A549 (cell line): Measurements from ENCODE around the gene OPHN1. TPM values are rescaled to one million over a fixed set of nuclear protein-coding genes. Genes with fewer than 3 reads are reported as not detected.

Experiments used
- ATAC-seq, 2 experiments: fragments of 200-7000 bp in 1 of 2; fragments of >200 bp in 1 of 2; cut with Nextera tagmentation in 1 of 2; cut with Tn5 transposase in 1 of 2; 3 replicates each; pipeline versions ENCODE4 v1.8.0 to v1.9.1; 2018 to 2020; ENCODE audit warnings: mild to moderate bottlenecking in 1 of 2, moderate library complexity in 1 of 2
- CTCF ChIA-PET: fragments of 300-600 bp; sonication (Branson Sonifier 250); formaldehyde crosslinking; extraction: SDS; loops from one replicate; lab custom pipeline; 2021; ENCODE audit warnings: antibody characterized with exemption, inconsistent platforms; lab: Yijun Ruan, JAX
- POLR2A ChIA-PET: fragments of 350-600 bp; formaldehyde crosslinking; extraction: SDS; loops from one replicate; lab custom pipeline; 2021; ENCODE audit warnings: antibody characterized with exemption, inconsistent platforms; lab: Yijun Ruan, JAX
- DNase-seq, 2 experiments: peaks; one replicate each; pipeline versions ENCODE4 v3.0.0 to v3.0.0-alpha.2; 2011 to 2016; ENCODE audit warnings: low read depth in 1 of 2, low spot score in 1 of 2
- FAIRE-seq: peaks from 2 replicates; lab custom pipeline; 2011; peaks lifted over from hg19 to GRCh38; lab: Jason Lieb, UNC
- H3K27ac ChIP-seq, 2 experiments: fragments of >200 bp; sonication (Bioruptor Twin); formaldehyde crosslinking; 3 replicates each; pipeline ENCODE4 v1.5.1; 2016 to 2017
- H3K4me1 ChIP-seq: fragments of >200 bp; sonication (Bioruptor Twin); formaldehyde crosslinking; 3 replicates; pipeline ENCODE4 v1.6.1; 2016
- H3K4me2 ChIP-seq: fragments of >200 bp; sonication (Bioruptor Twin); formaldehyde crosslinking; 3 replicates; pipeline ENCODE4 v1.6.1; 2016
- H3K4me3 ChIP-seq: fragments of >200 bp; sonication (Bioruptor Twin); formaldehyde crosslinking; 3 replicates; pipeline ENCODE4 v1.5.1; 2016
- H3K9me3 ChIP-seq: fragments of >200 bp; sonication (Bioruptor Twin); formaldehyde crosslinking; 3 replicates; pipeline ENCODE4 v1.6.1; 2016
- ATOH8 ChIP-seq: fragments of 250-450 bp; sonication (Bioruptor Pico); IDR thresholded peaks from 2 replicates; pipeline ENCODE4 v1.5.0; 2020; ENCODE audit warnings: low read depth, mild to moderate bottlenecking, moderate library complexity
- CBX8 ChIP-seq: fragments of 200-600 bp; sonication (generic); IDR thresholded peaks from 2 replicates; pipeline ENCODE4 v1.6.1; 2016
- CEBPB ChIP-seq, 2 experiments: fragments of >200 bp in 1 of 2; sonication (Bioruptor Twin) in 1 of 2; formaldehyde crosslinking in 1 of 2; IDR thresholded peaks; 2 replicates each; pipeline ENCODE4 v1.6.1; 2012 to 2016
- CHD2 ChIP-seq: fragments of 150-350 bp; IDR thresholded peaks from 2 replicates; pipeline ENCODE4 v1.6.1; 2014; ENCODE audit warnings: low read length; ENCODE audit not compliant: partially characterized antibody
- EHF ChIP-seq: fragments of 250-450 bp; sonication (Bioruptor Pico); IDR thresholded peaks from 2 replicates; pipeline ENCODE4 v1.5.0; 2020; ENCODE audit warnings: mild to moderate bottlenecking
- EP300 ChIP-seq, 2 experiments: fragments of >200 bp; sonication (Bioruptor Twin); formaldehyde crosslinking; IDR thresholded peaks; 2 replicates in 1 of 2; 3 replicates in 1 of 2; pipeline ENCODE4 v1.6.1; 2016 to 2017
- ESRRA ChIP-seq: fragments of 150-350 bp; IDR thresholded peaks from 2 replicates; pipeline ENCODE4 v1.6.1; 2014; ENCODE audit warnings: mild to moderate bottlenecking, low read length, borderline replicate concordance
- FOSB ChIP-seq: fragments of 250-450 bp; sonication (Bioruptor Pico); IDR thresholded peaks from 2 replicates; pipeline ENCODE4 v1.5.0; 2020; ENCODE audit warnings: mild to moderate bottlenecking, moderate library complexity
- GATA3 ChIP-seq: IDR thresholded peaks from 2 replicates; pipeline ENCODE4 v1.6.1; 2012; ENCODE audit warnings: borderline replicate concordance
- HOXB13 ChIP-seq: fragments of 250-450 bp; sonication (Bioruptor Pico); IDR thresholded peaks from 2 replicates; pipeline ENCODE4 v1.5.0; 2020; ENCODE audit warnings: low read depth, mild to moderate bottlenecking, moderate library complexity
- HOXB5 ChIP-seq: fragments of 250-450 bp; sonication (Bioruptor Pico); IDR thresholded peaks from 2 replicates; pipeline ENCODE4 v1.5.0; 2020; ENCODE audit warnings: mild to moderate bottlenecking, moderate library complexity
- MAFK ChIP-seq: fragments of 450-650 bp; IDR thresholded peaks from 2 replicates; pipeline ENCODE4 v1.6.1; 2014; ENCODE audit not compliant: partially characterized antibody
- MYC ChIP-seq: IDR thresholded peaks from 2 replicates; pipeline ENCODE4 v1.6.1; 2012; ENCODE audit warnings: mild to moderate bottlenecking, inconsistent platforms, low read length, improper control_type of control experiment, borderline replicate concordance
- NFE2L2 ChIP-seq: fragments of 150-350 bp; conservative IDR thresholded peaks from 2 replicates; pipeline ENCODE4 v1.6.1; 2014; ENCODE audit warnings: low read length
- NPAS2 ChIP-seq: fragments of 250-450 bp; sonication (Bioruptor Pico); IDR thresholded peaks from 2 replicates; pipeline ENCODE4 v1.8.0; 2022; ENCODE audit warnings: mild to moderate bottlenecking, moderate library complexity, borderline replicate concordance
- POLR2A ChIP-seq: IDR thresholded peaks from 2 replicates; pipeline ENCODE4 v1.6.1; 2012; ENCODE audit warnings: mild to moderate bottlenecking, low read length
- RCOR1 ChIP-seq: fragments of 150-350 bp; IDR thresholded peaks from 2 replicates; pipeline ENCODE4 v1.6.1; 2014; ENCODE audit warnings: antibody characterized with exemption, low read length, low read depth
- RFX5 ChIP-seq: fragments of 450-650 bp; IDR thresholded peaks from 2 replicates; pipeline ENCODE4 v1.7.1; 2014; ENCODE audit warnings: antibody characterized with exemption, mild to moderate bottlenecking, moderate library complexity
- SMC3 ChIP-seq: fragments of >200 bp; sonication (Bioruptor Twin); formaldehyde crosslinking; IDR thresholded peaks from 3 replicates; pipeline ENCODE4 v1.6.1; 2018; ENCODE audit warnings: inconsistent platforms
- TFCP2L1 ChIP-seq: fragments of 250-450 bp; sonication (Bioruptor Pico); IDR thresholded peaks from 2 replicates; pipeline ENCODE4 v1.5.0; 2021; ENCODE audit warnings: mild to moderate bottlenecking
- TP53 ChIP-seq: fragments of 250-450 bp; sonication (Bioruptor Pico); IDR thresholded peaks from 2 replicates; pipeline ENCODE4 v1.5.0; 2021; ENCODE audit warnings: mild to moderate bottlenecking, moderate library complexity
- ZC3H11A ChIP-seq: fragments of 450-650 bp; IDR thresholded peaks from 2 replicates; pipeline ENCODE4 v1.6.1; 2014; ENCODE audit warnings: antibody characterized with exemption, mild to moderate bottlenecking
- WGBS: methylation state at CpG from one replicate; pipeline ENCODE4 v1.1.6; 2017; ENCODE audit errors: missing lambda C conversion rate; 5-methylcytosine and 5-hydroxymethylcytosine counted together
- polyA plus RNA-seq, 4 experiments: library from polyadenylated mRNA; depleted of rRNA in 3 of 4; stranded (reverse); fragments of >200 nt; fragmentation: RNase III in 1 of 4; extraction: RNeasy Plus Mini Kit Qiagen cat#74134 plus additional on column Dnase treatment in 1 of 4; gene quantifications; 2 replicates in 3 of 4; 3 replicates in 1 of 4; pipeline ENCODE4 v1.2.3, GENCODE V29; 2011 to 2017
- TF ChIP-seq, protein P1 (sequence below): fragments of >200 bp; sonication (Bioruptor Twin); formaldehyde crosslinking; IDR thresholded peaks from 3 replicates; pipeline ENCODE4 v1.5.1; 2016
- TF ChIP-seq, protein P2 (sequence below): fragments of 150-350 bp; IDR thresholded peaks from 2 replicates; pipeline ENCODE4 v1.6.1; 2014; ENCODE audit warnings: low read depth, mild to moderate bottlenecking, low read length
- TF ChIP-seq, protein P3 (sequence below): IDR thresholded peaks from 2 replicates; pipeline ENCODE4 v1.6.1; 2012; ENCODE audit warnings: low read depth, borderline replicate concordance

Gene OPHN1
- polyA plus RNA-seq, 2 of the 4 experiments (the other 2 are of a cell fraction): 2.0 to 5.7 TPM

DNA sequence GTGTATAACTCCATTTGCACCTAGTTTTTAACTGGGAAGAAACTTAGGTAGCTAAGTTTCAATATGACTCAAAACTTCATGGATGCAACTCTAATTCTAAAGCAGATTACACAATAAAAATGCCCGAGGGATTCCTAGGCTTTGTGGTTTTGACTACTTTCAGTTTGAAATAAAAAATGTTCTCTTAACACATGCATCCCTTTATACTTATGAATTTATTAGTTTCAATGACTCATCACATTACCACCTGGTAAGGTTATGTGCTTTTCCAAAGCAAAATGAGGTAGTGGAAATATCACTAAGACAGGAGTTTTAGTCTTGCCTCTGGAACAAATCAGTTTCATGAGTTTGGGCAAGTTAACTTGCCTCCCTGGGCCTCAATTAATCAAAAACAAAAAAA, 125.5 kb downstream of the OPHN1 start (continued):
- TF ChIP-seq ATOH8 (CRISPR knock-in tag): no peak
- TF ChIP-seq FOSB: no peak
- no peak for TF ChIP-seq SMC3
- 0 out of 2 replicates have a peak, but pooled peaks have one; percentile 5 for TF ChIP-seq NFE2L2
- TF ChIP-seq, protein P1, sequence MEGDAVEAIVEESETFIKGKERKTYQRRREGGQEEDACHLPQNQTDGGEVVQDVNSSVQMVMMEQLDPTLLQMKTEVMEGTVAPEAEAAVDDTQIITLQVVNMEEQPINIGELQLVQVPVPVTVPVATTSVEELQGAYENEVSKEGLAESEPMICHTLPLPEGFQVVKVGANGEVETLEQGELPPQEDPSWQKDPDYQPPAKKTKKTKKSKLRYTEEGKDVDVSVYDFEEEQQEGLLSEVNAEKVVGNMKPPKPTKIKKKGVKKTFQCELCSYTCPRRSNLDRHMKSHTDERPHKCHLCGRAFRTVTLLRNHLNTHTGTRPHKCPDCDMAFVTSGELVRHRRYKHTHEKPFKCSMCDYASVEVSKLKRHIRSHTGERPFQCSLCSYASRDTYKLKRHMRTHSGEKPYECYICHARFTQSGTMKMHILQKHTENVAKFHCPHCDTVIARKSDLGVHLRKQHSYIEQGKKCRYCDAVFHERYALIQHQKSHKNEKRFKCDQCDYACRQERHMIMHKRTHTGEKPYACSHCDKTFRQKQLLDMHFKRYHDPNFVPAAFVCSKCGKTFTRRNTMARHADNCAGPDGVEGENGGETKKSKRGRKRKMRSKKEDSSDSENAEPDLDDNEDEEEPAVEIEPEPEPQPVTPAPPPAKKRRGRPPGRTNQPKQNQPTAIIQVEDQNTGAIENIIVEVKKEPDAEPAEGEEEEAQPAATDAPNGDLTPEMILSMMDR: no peak

- ChIA-PET CTCF (interaction anchor here (0.6 kb wide), 1 partner anchor 159 kb away, joined by 3 read pairs; no protein-coding TSS in a partner anchor), POLR2A (no interaction called here)
- TF ChIP-seq HOXB13 (CRISPR knock-in tag) (no peak), ESRRA (no peak), GATA3 (no peak), ZC3H11A (no peak), HOXB5 (no peak), RFX5 (no peak)
- 80% methylated on average over 1 of the region's 1 CpG for WGBS
- Histone ChIP-seq H3K27ac (no peak overlapping the region), H3K4me3 (no peak overlapping the region), H3K4me2 (no peak overlapping the region), H3K9me3 (no peaks in the 10 kb centered on the region), H3K4me1 (peaks cover 10% of the 10 kb centered on the region; the same call in 2 of the 3 replicates)
- no peak for FAIRE-seq
- DNase-seq: no peak
- ATAC-seq: no peak
These were observed 128.7 kb downstream of the OPHN1 start for GRCh38 chrX:68304602-68305001.

- CTCF ChIA-PET: interaction anchor here (1.4 kb wide), 1 partner anchor 9 kb away, joined by 3 read pairs; no protein-coding TSS in a partner anchor
- Histone ChIP-seq H3K4me1 (peaks cover 7% of the 10 kb centered on the region; the same call in 2 of the 3 replicates), H3K4me2 (no peak overlapping the region), H3K9me3 (no peaks in the 10 kb centered on the region), H3K27ac (no peak overlapping the region), H3K4me3 (no peak overlapping the region)
- WGBS: 82% methylated on average over 2 of the region's 2 CpGs
- ATAC-seq: no peak
- no peak for DNase-seq
- POLR2A ChIA-PET: no interaction called here
- peak; percentile 18 for FAIRE-seq
- no peak for TF ChIP-seq GATA3
- no peak for TF ChIP-seq CEBPB (IDR thresholded peaks at IDR 0.05)
- TF ChIP-seq NFE2L2: no peak
- TF ChIP-seq TP53: no peak
- TF ChIP-seq, protein P2, sequence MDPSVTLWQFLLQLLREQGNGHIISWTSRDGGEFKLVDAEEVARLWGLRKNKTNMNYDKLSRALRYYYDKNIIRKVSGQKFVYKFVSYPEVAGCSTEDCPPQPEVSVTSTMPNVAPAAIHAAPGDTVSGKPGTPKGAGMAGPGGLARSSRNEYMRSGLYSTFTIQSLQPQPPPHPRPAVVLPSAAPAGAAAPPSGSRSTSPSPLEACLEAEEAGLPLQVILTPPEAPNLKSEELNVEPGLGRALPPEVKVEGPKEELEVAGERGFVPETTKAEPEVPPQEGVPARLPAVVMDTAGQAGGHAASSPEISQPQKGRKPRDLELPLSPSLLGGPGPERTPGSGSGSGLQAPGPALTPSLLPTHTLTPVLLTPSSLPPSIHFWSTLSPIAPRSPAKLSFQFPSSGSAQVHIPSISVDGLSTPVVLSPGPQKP: no peak
- TF ChIP-seq RCOR1: no peak
- TF ChIP-seq, protein P3, sequence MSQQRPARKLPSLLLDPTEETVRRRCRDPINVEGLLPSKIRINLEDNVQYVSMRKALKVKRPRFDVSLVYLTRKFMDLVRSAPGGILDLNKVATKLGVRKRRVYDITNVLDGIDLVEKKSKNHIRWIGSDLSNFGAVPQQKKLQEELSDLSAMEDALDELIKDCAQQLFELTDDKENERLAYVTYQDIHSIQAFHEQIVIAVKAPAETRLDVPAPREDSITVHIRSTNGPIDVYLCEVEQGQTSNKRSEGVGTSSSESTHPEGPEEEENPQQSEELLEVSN: no peak
- TF ChIP-seq ZC3H11A: no peak
- TF ChIP-seq TFCP2L1: no peak
- TF ChIP-seq MAFK: no peak
- no peak for TF ChIP-seq FOSB
- no peak for TF ChIP-seq MYC
- no peak for TF ChIP-seq EP300 (IDR thresholded peaks at IDR 0.05)
- TF ChIP-seq EHF (CRISPR knock-in tag): no peak
- TF ChIP-seq NPAS2 (CRISPR knock-in tag): no peak
- TF ChIP-seq POLR2A: no peak
- TF ChIP-seq HOXB5: no peak
- TF ChIP-seq CHD2: no peak
- TF ChIP-seq CBX8: no peak
- TF ChIP-seq, all 56 proteins: peak for 0
These were observed 133.4 kb downstream of the OPHN1 start for GRCh38 chrX:68299898-68300297.
